HUES48 (cell line): ENCODE results near the gene VIM.

ENCODE experiments used
- H3K27ac ChIP-seq: one replicate; pipeline ENCODE4 v1.7.0; 2013; ENCODE audit warnings: low read depth, low read length, inconsistent platforms
- H3K27me3 ChIP-seq: 2 replicates; pipeline ENCODE4 v1.6.1; 2013; ENCODE audit warnings: mild to moderate bottlenecking, low read length; ENCODE audit not compliant: control insufficient read depth, insufficient read depth
- H3K36me3 ChIP-seq: 2 replicates; pipeline ENCODE4 v1.6.1; 2013; ENCODE audit warnings: low read length; ENCODE audit not compliant: control insufficient read depth, insufficient read depth
- H3K4me1 ChIP-seq: 2 replicates; pipeline ENCODE4 v1.6.1; 2013; ENCODE audit warnings: mild to moderate bottlenecking, low read length; ENCODE audit not compliant: control insufficient read depth, insufficient read depth
- H3K4me3 ChIP-seq: 2 replicates; pipeline ENCODE4 v1.5.1; 2013; ENCODE audit warnings: mild to moderate bottlenecking, low read depth, low read length
- H3K9ac ChIP-seq: 2 replicates; pipeline ENCODE4 v1.6.1; 2013; ENCODE audit warnings: mild to moderate bottlenecking, low read depth, low read length, moderate library complexity
- H3K9me3 ChIP-seq: 2 replicates; pipeline ENCODE4 v1.6.1; 2013; ENCODE audit warnings: low read length; ENCODE audit not compliant: control insufficient read depth, insufficient read depth

VIM gene

GRCh38 chr10:17286562-17287550 is 58.8 kb downstream of the VIM start:
- Histone ChIP-seq H3K4me3 (no peak overlapping the region), H3K36me3 (no peaks in the 10 kb centered on the region), H3K27ac (no peak overlapping the region), H3K27me3 (no peaks in the 10 kb centered on the region), H3K4me1 (no peaks in the 10 kb centered on the region), H3K9ac (no peak overlapping the region), H3K9me3 (peaks cover 18% of the 10 kb centered on the region)
